SKM-1 (cell line): ENCODE results near the gene HOXA1.
A peak's percentile ranks its signal among the peaks of the same experiment; 100 is the strongest.

ENCODE experiments used
- DNase-seq: peaks from one replicate; lab custom pipeline; 2025; ENCODE audit not compliant: unreplicated experiment; lab: John Stamatoyannopoulos, UW

HOXA1 gene

GRCh38 chr7:27095897-27096767 is at the start of gene HOXA1:
Gene HOXA1, minus strand, starts transcription at chr7:27096000. Its CDS starts 88 bp downstream, at chr7:27095912.
- peak; percentile 74 for DNase-seq

- no peak for DNase-seq
These were observed 49.5 kb upstream of the HOXA1 start for GRCh38 chr7:27145165-27145913.

GRCh38 chr7:27144781-27145164 is 49.0 kb upstream of the HOXA1 start:
- DNase-seq, result no peak

- no peak for DNase-seq
These were observed 48.4 kb upstream of the HOXA1 start for GRCh38 chr7:27143950-27144780.

- DNase-seq, result no peak
These were observed 47.5 kb upstream of the HOXA1 start, which contains the start of gene HOXA5 for GRCh38 chr7:27143023-27143949. Gene HOXA5, minus strand, starts transcription at chr7:27143681. Its CDS starts 74 bp downstream, at chr7:27143607.

GRCh38 chr7:27142580-27143022 is 46.8 kb upstream of the HOXA1 start:
- no peak for DNase-seq

- DNase-seq, result no peak
These were observed 46.3 kb upstream of the HOXA1 start for GRCh38 chr7:27141923-27142579.

- DNase-seq, result no peak
These were observed 45.5 kb upstream of the HOXA1 start for GRCh38 chr7:27141137-27141922.

- DNase-seq, result no peak
These were observed 44.5 kb upstream of the HOXA1 start for GRCh38 chr7:27140126-27140857.

GRCh38 chr7:27139334-27140125 is 43.7 kb upstream of the HOXA1 start:
- no peak for DNase-seq

- no peak for DNase-seq
These were observed 43.2 kb upstream of the HOXA1 start for GRCh38 chr7:27138985-27139333.

GRCh38 chr7:27138472-27138871 is 42.7 kb upstream of the HOXA1 start:
- no peak for DNase-seq

GRCh38 chr7:27137640-27138315 is 42.0 kb upstream of the HOXA1 start:
- DNase-seq, result no peak

GRCh38 chr7:27134392-27134791 is 38.6 kb upstream of the HOXA1 start:
- no peak for DNase-seq

GRCh38 chr7:27133409-27134231 is 37.8 kb upstream of the HOXA1 start:
- DNase-seq, result no peak

GRCh38 chr7:27132978-27133377 is 37.2 kb upstream of the HOXA1 start:
- DNase-seq, result no peak
